Measurements from ENCODE around the gene HECTD4. TPM values are rescaled to one million over a fixed set of nuclear protein-coding genes. Genes with fewer than 3 reads are reported as not detected.

Gene HECTD4
- total and polyA plus RNA-seq, 2 experiments from 2014 or later, result 25.7 to 36.9 TPM

GRCh38 chr12:112309797-112310196 lies 72.4 kb downstream of the HECTD4 start:
- H3K27me3 ChIP-seq (ENCODE audit: insufficient read depth), result no peaks in the 10 kb centered on the region
- DNase-seq (ENCODE audit: low spot score) (no peak), ATAC-seq (no peak)
- Mint-ChIP-seq H3K27me3 (ENCODE audit: insufficient read depth, low read depth, poor library complexity) (no peaks in the 10 kb centered on the region), H3K4me3 (no peak overlapping the region), H3K27ac (no peak overlapping the region), H3K4me1 (no peaks in the 10 kb centered on the region), H3K9me3 (no peaks in the 10 kb centered on the region), H3K36me3 (ENCODE audit: low read depth) (no peaks in the 10 kb centered on the region)
- H3K79me2 ChIP-seq (replicated peaks; ENCODE audit: insufficient read depth), result no peaks in the 10 kb centered on the region
- TF ChIP-seq ZNF331 (CRISPR knock-in tag; IDR thresholded peaks at IDR 0.05; ENCODE audit: low read depth) (no peak), POLR2AphosphoS5 (IDR thresholded peaks at IDR 0.05; ENCODE audit: low read depth) (no peak), ZNF462 (CRISPR knock-in tag; IDR thresholded peaks at IDR 0.05) (no peak), ZNF114 (CRISPR knock-in tag; IDR thresholded peaks at IDR 0.05) (no peak), JUNB (IDR thresholded peaks at IDR 0.05; ENCODE audit: unreplicated experiment) (no peak), STAT1 (IDR thresholded peaks at IDR 0.05; ENCODE audit: unreplicated experiment) (no peak), EZH2phosphoT487 (IDR thresholded peaks at IDR 0.05; ENCODE audit: unreplicated experiment) (no peak), EZH2 (IDR thresholded peaks at IDR 0.05; ENCODE audit: low read depth, unreplicated experiment) (no peak), ETS1 (IDR thresholded peaks at IDR 0.05) (no peak), CREB1 (CRISPR knock-in tag; IDR thresholded peaks at IDR 0.05; ENCODE audit: low read depth) (no peak), CTCF (conservative IDR thresholded peaks at IDR 0.05; ENCODE audit: low read depth in 2 of 2) (no peak), NANOG (IDR thresholded peaks at IDR 0.05; ENCODE audit: borderline replicate concordance) (no peak), REST (IDR thresholded peaks at IDR 0.05; ENCODE audit: unreplicated experiment) (no peak)
- no peak overlapping the region for H2AFZ ChIP-seq
- peaks cover 16% of the 10 kb centered on the region; the same call in 1 of the 2 replicates for H3K36me3 ChIP-seq (ENCODE audit: insufficient read depth)
- no peaks in the 10 kb centered on the region for H3F3A ChIP-seq (replicated peaks; ENCODE audit: low read depth)
- H4K20me1 ChIP-seq (replicated peaks; ENCODE audit: insufficient read depth), result no peaks in the 10 kb centered on the region
- no peak overlapping the region for H3K27ac ChIP-seq (ENCODE audit: low read depth)
- 0 out of 2 replicates have a peak, but pooled peaks cover 8% of the 10 kb centered on the region for H3K4me1 ChIP-seq (ENCODE audit: insufficient read depth)
- H3K4me3 ChIP-seq, result no peak overlapping the region
- no peaks in the 10 kb centered on the region for H3K9me2 ChIP-seq (ENCODE audit: insufficient read depth)
- no peak overlapping the region for H3K4me2 ChIP-seq

Measured in GM23338 (cell line).